Breast epithelium (tissue), 4 donors: Measurements from ENCODE around the gene COCH. TPM values are rescaled to one million over a fixed set of nuclear protein-coding genes. Genes with fewer than 3 reads are reported as not detected.

Source experiments
- DNase-seq, 2 donors: peaks; one replicate each; pipeline ENCODE4 v3.0.0-alpha.2; 2019; ENCODE audit warnings: low spot score in 2 of 2
- H3K27ac ChIP-seq, 2 donors: fragments of 200-600 bp; sonication (generic) in 1 of 2; one replicate each; pipeline ENCODE4 v1.5.1; 2016 to 2019; ENCODE audit warnings: mild to moderate bottlenecking in 1 of 2
- H3K27me3 ChIP-seq, 2 donors: fragments of 200-600 bp; sonication (generic) in 1 of 2; one replicate each; pipeline versions ENCODE4 v1.5.1 to v1.6.0; 2017 to 2019; ENCODE audit warnings: control low read depth in 1 of 2, mild to moderate bottlenecking in 1 of 2
- H3K36me3 ChIP-seq: fragments of 200-600 bp; one replicate; pipeline ENCODE4 v1.5.1; 2019
- H3K4me1 ChIP-seq, 2 donors: fragments of 200-600 bp; sonication (generic); one replicate each; pipeline ENCODE4 v1.5.1; 2016 to 2019; ENCODE audit warnings: control low read depth in 1 of 2
- H3K4me3 ChIP-seq, 3 donors: fragments of 200-600 bp; sonication (generic); 1 replicate in 2 of 3; 2 replicates in 1 of 3; pipeline ENCODE4 v1.5.1; 2016 to 2019; ENCODE audit warnings: mild to moderate bottlenecking in 3 of 3, moderate library complexity in 2 of 3
- H3K9me3 ChIP-seq, 2 donors: fragments of 200-600 bp; sonication (generic) in 1 of 2; one replicate each; pipeline ENCODE4 v1.5.1; 2016 to 2019; ENCODE audit warnings: control low read depth in 1 of 2
- CTCF ChIP-seq, 3 donors: fragments of 450-650 bp; IDR thresholded peaks; one replicate each; pipeline ENCODE4 v1.5.1; 2016 to 2017; ENCODE audit warnings: antibody characterized with exemption in 3 of 3, mild to moderate bottlenecking in 3 of 3, moderate library complexity in 3 of 3
- POLR2A ChIP-seq: fragments of 450-650 bp; IDR thresholded peaks from one replicate; pipeline ENCODE4 v1.6.1; 2016; ENCODE audit warnings: antibody characterized with exemption, mild to moderate bottlenecking, moderate library complexity
- POLR2AphosphoS5 ChIP-seq, 3 donors: sonication (generic); formaldehyde crosslinking; IDR thresholded peaks; one replicate each; pipeline ENCODE4 v1.6.1; 2017; ENCODE audit warnings: antibody characterized with exemption in 3 of 3
- intact Hi-C: fragments of 100-400 bp; cut with DNase I; formaldehyde crosslinking; loops from one replicate; pipeline ENCODE4 v1.15.1; 2023; ENCODE audit warnings: low total_unique reads
- total RNA-seq, 3 donors: library from RNA; depleted of rRNA; stranded (reverse); fragments of >200 nt; gene quantifications; one replicate each; pipeline ENCODE4 v1.1.0, GENCODE V29; 2016

Gene COCH
- 1 to 10 TPM in 2 of 3 donors, under 1 TPM in 1; 0.66 to 3.5 (median 1.6) TPM for total RNA-seq

- H3K36me3 ChIP-seq, result no peaks in the 10 kb centered on the region
- DNase-seq, result no peak
- peaks cover 0 to 28% of the 10 kb centered on the region in 2 donors for H3K27me3 ChIP-seq
- TF ChIP-seq POLR2A (no peak), POLR2AphosphoS5 (IDR thresholded peaks at IDR 0.05) (no peak), CTCF (IDR thresholded peaks at IDR 0.05) (no peak)
- H3K4me1 ChIP-seq, result peaks cover 0 to 4% of the 10 kb centered on the region in 2 donors
- H3K27ac ChIP-seq, result no peak within 1 kb of the TSS
- H3K4me3 ChIP-seq, result peak within 1 kb of the TSS; percentile 50 to 72 (median 55)
- no peaks in the 10 kb centered on the region for H3K9me3 ChIP-seq
- intact Hi-C loops, result no loop called here
These were observed at the start of gene COCH for GRCh38 chr14:30874120-30874998. Gene COCH, plus strand, starts transcription at chr14:30874559. Its CDS starts 380 bp downstream, at chr14:30874939.

GRCh38 chr14:30826070-30826469 is 48.3 kb upstream of the COCH start:
- Histone ChIP-seq H3K4me1 (no peaks in the 10 kb centered on the region), H3K9me3 (peaks cover 14 to 23% of the 10 kb centered on the region in 2 donors), H3K27me3 (no peaks in the 10 kb centered on the region), H3K36me3 (no peaks in the 10 kb centered on the region), H3K27ac (no peak overlapping the region), H3K4me3 (no peak overlapping the region)
- intact Hi-C loops, result no loop called here
- DNase-seq, result no peak
- TF ChIP-seq POLR2A, result no peak
- TF ChIP-seq POLR2AphosphoS5 (IDR thresholded peaks at IDR 0.05), result no peak
- no peak for TF ChIP-seq CTCF (IDR thresholded peaks at IDR 0.05)

- Histone ChIP-seq H3K4me1 (no peaks in the 10 kb centered on the region), H3K36me3 (peaks cover 4% of the 10 kb centered on the region), H3K27me3 (no peaks in the 10 kb centered on the region), H3K27ac (no peak overlapping the region), H3K4me3 (no peak overlapping the region), H3K9me3 (peaks cover 14 to 41% of the 10 kb centered on the region in 2 donors)
- TF ChIP-seq CTCF (IDR thresholded peaks at IDR 0.05) (no peak), POLR2AphosphoS5 (IDR thresholded peaks at IDR 0.05) (no peak), POLR2A (no peak)
- intact Hi-C loops, result no loop called here
- no peak for DNase-seq
These were observed 44.5 kb upstream of the COCH start for GRCh38 chr14:30829853-30830252.

GRCh38 chr14:30834353-30834752 is 40.0 kb upstream of the COCH start:
- Histone ChIP-seq H3K4me1 (no peaks in the 10 kb centered on the region), H3K9me3 (peaks cover 0 to 21% of the 10 kb centered on the region in 2 donors), H3K36me3 (peaks cover 4% of the 10 kb centered on the region), H3K27ac (no peak overlapping the region), H3K27me3 (no peaks in the 10 kb centered on the region), H3K4me3 (no peak overlapping the region)
- intact Hi-C loops, result no loop called here
- DNase-seq, result no peak
- TF ChIP-seq POLR2AphosphoS5 (IDR thresholded peaks at IDR 0.05) (no peak), POLR2A (no peak)

- Histone ChIP-seq H3K9me3 (peaks cover 0 to 15% of the 10 kb centered on the region in 2 donors), H3K27me3 (no peaks in the 10 kb centered on the region), H3K36me3 (no peaks in the 10 kb centered on the region), H3K27ac (no peak overlapping the region), H3K4me1 (no peaks in the 10 kb centered on the region), H3K4me3 (no peak overlapping the region)
- intact Hi-C loops, result no loop called here
- no peak for DNase-seq
- TF ChIP-seq POLR2A, result no peak
- no peak for TF ChIP-seq POLR2AphosphoS5 (IDR thresholded peaks at IDR 0.05)
- TF ChIP-seq CTCF (IDR thresholded peaks at IDR 0.05), result no peak
These were observed 36.0 kb upstream of the COCH start for GRCh38 chr14:30838351-30838750.
